Esophagus squamous epithelium (tissue), 5 donors: ENCODE data around the gene TBL2. TPM values are rescaled to one million over a fixed set of nuclear protein-coding genes. Genes with fewer than 3 reads are reported as not detected.
A peak's percentile ranks its signal among the peaks of the same experiment; 100 is the strongest.
"Not testable (repeated sequence)": the region's sequence is repeated elsewhere in the genome, so short reads cannot be mapped to it uniquely, and the experiment has no call there.

ENCODE experiments used
- DNase-seq: peaks from one replicate; lab custom pipeline; 2025; lab: John Stamatoyannopoulos, UW
- H3K27ac ChIP-seq, 4 donors: fragments of 200-600 bp; sonication (generic); one replicate each; pipeline ENCODE4 v1.5.1; 2016 to 2019; ENCODE audit warnings: mild to moderate bottlenecking in 1 of 4
- H3K27me3 ChIP-seq, 4 donors: fragments of 200-600 bp; sonication (generic); 1 replicate in 3 of 4; 2 replicates in 1 of 4; pipeline versions ENCODE4 v1.5.1 to v1.6.0; 2017 to 2021; ENCODE audit warnings: antibody characterized with exemption in 1 of 4
- H3K36me3 ChIP-seq, 3 donors: fragments of 200-600 bp; sonication (generic); one replicate each; pipeline ENCODE4 v1.5.1; 2016 to 2019
- H3K4me1 ChIP-seq, 3 donors: fragments of 200-600 bp; sonication (generic); one replicate each; pipeline ENCODE4 v1.5.1; 2017 to 2019
- H3K4me3 ChIP-seq, 4 donors: fragments of 200-600 bp; sonication (generic); 1 replicate in 3 of 4; 2 replicates in 1 of 4; pipeline ENCODE4 v1.5.1; 2016 to 2019; ENCODE audit warnings: mild to moderate bottlenecking in 2 of 4, moderate library complexity in 1 of 4
- H3K9me3 ChIP-seq, 3 donors: fragments of 200-600 bp; sonication (generic); one replicate each; pipeline ENCODE4 v1.5.1; 2016 to 2019
- CTCF ChIP-seq, 6 experiments: fragments of 450-650 bp in 4 of 6; fragments of 200-600 bp in 2 of 6; sonication (generic) in 2 of 6; IDR thresholded peaks; one replicate each; pipeline ENCODE4 v1.5.1; 2016 to 2019; ENCODE audit warnings: antibody characterized with exemption in 6 of 6, mild to moderate bottlenecking in 4 of 6, moderate library complexity in 4 of 6
- POLR2A ChIP-seq, 4 donors: fragments of 450-650 bp; IDR thresholded peaks; one replicate each; pipeline ENCODE4 v1.6.1; 2017; ENCODE audit warnings: antibody characterized with exemption in 4 of 4, mild to moderate bottlenecking in 4 of 4, moderate library complexity in 3 of 4
- WGBS, 2 donors: methylation state at CpG; one replicate each; pipeline ENCODE4 v1.1.5; 2018; 5-methylcytosine and 5-hydroxymethylcytosine counted together
- intact Hi-C: fragments of 100-400 bp; cut with DNase I; formaldehyde crosslinking; loops from one replicate; pipeline ENCODE4 v1.15.0; 2022
- total RNA-seq, 4 donors: library from RNA; depleted of rRNA; stranded (reverse); fragments of >200 nt; gene quantifications; one replicate each; pipeline ENCODE4 v1.1.0, GENCODE V29; 2016
- donor health status: DM: yes; HTN: yes; CAD: no.

TBL2 gene
- total RNA-seq, 4 donors from 2014 or later = 18.1 to 34.8 (median 26.7) TPM

GRCh38 chr7:73567140-73567539, 11.2 kb downstream of the TBL2 start:
- Histone ChIP-seq H3K4me1 (peaks cover 0 to 8% (median 0%) of the 10 kb centered on the region in 3 donors), H3K9me3 (no peaks in the 10 kb centered on the region), H3K36me3 (peaks cover 22 to 45% (median 25%) of the 10 kb centered on the region in 3 donors), H3K27ac (no peak overlapping the region), H3K27me3 (no peaks in the 10 kb centered on the region), H3K4me3 (no peak overlapping the region)
- WGBS, 2 donors = 90% methylated on average over 2 to 3 of the region's 4 CpGs
- DNase-seq = no peak
- intact Hi-C loops = no loop called here
- TF ChIP-seq CTCF (IDR thresholded peaks at IDR 0.05) (no peak), POLR2A (IDR thresholded peaks at IDR 0.05) (no peak)

GRCh38 chr7:73566431-73566830, 11.9 kb downstream of the TBL2 start:
- peak overlapping the region in 2 of 4 donors; percentile 14 to 55 for H3K4me3 ChIP-seq
- H3K27ac ChIP-seq, intact Hi-C loops, H3K27me3 ChIP-seq, H3K9me3 ChIP-seq, H3K4me1 ChIP-seq, DNase-seq: not testable (repeated sequence)
- H3K36me3 ChIP-seq = peaks cover 15 to 38% (median 18%) of the 10 kb centered on the region in 3 donors

- H3K27ac ChIP-seq = no peak overlapping the region
- DNase-seq = no peak
- TF ChIP-seq POLR2A (IDR thresholded peaks at IDR 0.05) = no peak
- intact Hi-C loops = no loop called here
- H3K9me3 ChIP-seq = no peaks in the 10 kb centered on the region
- peaks cover 9 to 32% (median 11%) of the 10 kb centered on the region in 3 donors for H3K36me3 ChIP-seq
- H3K27me3 ChIP-seq = no peaks in the 10 kb centered on the region
- peaks cover 0 to 8% (median 0%) of the 10 kb centered on the region in 3 donors for H3K4me1 ChIP-seq
- peak overlapping the region in 3 of 4 donors; percentile 14 to 55 (median 15) for H3K4me3 ChIP-seq
- WGBS, 2 donors = 30 to 42% methylated on average over 7 of the region's 7 CpGs
Observed at GRCh38 chr7:73565675-73566340, 12.6 kb downstream of the TBL2 start.

GRCh38 chr7:73560109-73560835, 18.1 kb downstream of the TBL2 start:
- Histone ChIP-seq H3K27me3 (no peaks in the 10 kb centered on the region), H3K36me3 (no peaks in the 10 kb centered on the region), H3K9me3 (no peaks in the 10 kb centered on the region), H3K4me3 (no peak overlapping the region), H3K27ac (no peak overlapping the region), H3K4me1 (peaks cover 0 to 22% (median 13%) of the 10 kb centered on the region in 3 donors)
- intact Hi-C loops = no loop called here
- no peak for DNase-seq
- no peak for TF ChIP-seq POLR2A (IDR thresholded peaks at IDR 0.05)
- no peak for TF ChIP-seq CTCF (IDR thresholded peaks at IDR 0.05)
- whole genome bisulfite sequencing, 2 donors = 50 to 55% methylated on average over 11 of the region's 11 CpGs

GRCh38 chr7:73557397-73558257, 20.8 kb downstream of the TBL2 start, which contains the start of gene BCL7B:
TSS of gene BCL7B (minus strand) at chr7:73557690. CDS start at chr7:73557578, 112 bp downstream.
- H3K36me3 ChIP-seq = peaks cover 0 to 22% (median 3%) of the 10 kb centered on the region in 3 donors
- peak within 1 kb of the TSS; percentile 99 to 100 (median 100) for H3K27ac ChIP-seq
- H3K4me3 ChIP-seq = peak within 1 kb of the TSS; percentile 75 to 96 (median 87)
- no peaks in the 10 kb centered on the region for H3K9me3 ChIP-seq
- no peaks in the 10 kb centered on the region for H3K27me3 ChIP-seq
- no peak for DNase-seq
- intact Hi-C loops = loop anchor here (5.0 kb wide), 1 partner anchor 35 kb away; the partner anchor contains the start of gene BAZ1B
- TF ChIP-seq CTCF (IDR thresholded peaks at IDR 0.05) (no peak), POLR2A (IDR thresholded peaks at IDR 0.05) (peak in 3 of 4 donors; percentile 61 to 81 (median 61))
- WGBS, 2 donors = 17 to 20% methylated on average over 14 to 15 of the region's 83 CpGs
- peaks cover 0 to 35% (median 18%) of the 10 kb centered on the region in 3 donors for H3K4me1 ChIP-seq
